ENCODE results near the gene DRG2. TPM values are rescaled to one million over a fixed set of nuclear protein-coding genes. Genes with fewer than 3 reads are reported as not detected.

The DRG2 gene
- total RNA-seq, 1 experiment from 2014 or later, result 47.9 TPM

DNA sequence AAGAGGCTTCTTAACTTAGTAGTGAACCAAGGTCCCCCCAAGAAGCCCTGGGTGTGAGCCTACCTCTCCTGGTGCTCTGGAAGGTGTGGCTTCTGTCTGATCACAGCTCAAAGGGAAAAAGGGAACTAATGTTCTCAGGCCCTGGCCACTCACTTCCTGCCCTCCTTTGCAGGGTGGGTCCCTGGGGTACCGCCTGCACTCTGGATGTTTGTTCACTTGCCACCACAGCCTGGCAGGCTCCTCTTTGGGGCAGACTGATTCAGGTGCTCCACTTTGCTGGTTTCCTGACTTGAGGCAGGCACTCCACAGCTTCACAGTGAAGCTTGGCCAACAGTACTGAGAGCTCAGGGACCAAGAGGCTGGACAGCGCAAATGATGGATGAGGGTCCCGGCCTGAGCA, 14.9 kb downstream of the DRG2 start:
- Mint-ChIP-seq H3K4me1 (ENCODE audit: low read depth, unreplicated experiment) (no peaks in the 10 kb centered on the region), H3K9me3 (ENCODE audit: unreplicated experiment) (no peaks in the 10 kb centered on the region), H3K27me3 (ENCODE audit: insufficient read depth, unreplicated experiment) (no peaks in the 10 kb centered on the region), H3K4me3 (ENCODE audit: unreplicated experiment) (no peak overlapping the region), H3K27ac (ENCODE audit: unreplicated experiment) (no peak overlapping the region), H3K36me3 (ENCODE audit: insufficient read depth, unreplicated experiment) (peaks cover 8% of the 10 kb centered on the region)
- intact Hi-C loops (cut with micrococcal nuclease; ENCODE audit: unreplicated experiment), result no loop called here
- TF ChIP-seq, protein P1, sequence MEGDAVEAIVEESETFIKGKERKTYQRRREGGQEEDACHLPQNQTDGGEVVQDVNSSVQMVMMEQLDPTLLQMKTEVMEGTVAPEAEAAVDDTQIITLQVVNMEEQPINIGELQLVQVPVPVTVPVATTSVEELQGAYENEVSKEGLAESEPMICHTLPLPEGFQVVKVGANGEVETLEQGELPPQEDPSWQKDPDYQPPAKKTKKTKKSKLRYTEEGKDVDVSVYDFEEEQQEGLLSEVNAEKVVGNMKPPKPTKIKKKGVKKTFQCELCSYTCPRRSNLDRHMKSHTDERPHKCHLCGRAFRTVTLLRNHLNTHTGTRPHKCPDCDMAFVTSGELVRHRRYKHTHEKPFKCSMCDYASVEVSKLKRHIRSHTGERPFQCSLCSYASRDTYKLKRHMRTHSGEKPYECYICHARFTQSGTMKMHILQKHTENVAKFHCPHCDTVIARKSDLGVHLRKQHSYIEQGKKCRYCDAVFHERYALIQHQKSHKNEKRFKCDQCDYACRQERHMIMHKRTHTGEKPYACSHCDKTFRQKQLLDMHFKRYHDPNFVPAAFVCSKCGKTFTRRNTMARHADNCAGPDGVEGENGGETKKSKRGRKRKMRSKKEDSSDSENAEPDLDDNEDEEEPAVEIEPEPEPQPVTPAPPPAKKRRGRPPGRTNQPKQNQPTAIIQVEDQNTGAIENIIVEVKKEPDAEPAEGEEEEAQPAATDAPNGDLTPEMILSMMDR (IDR thresholded peaks at IDR 0.05; ENCODE audit: insufficient read depth in 1 of 2, low read depth in 1 of 2, low read length in 1 of 2, severe bottlenecking in 1 of 2, unreplicated experiment in 1 of 2), result no peak
- BruUV-seq (replicated peaks), result no TSS peak
- Histone ChIP-seq H3K4me1 (no peaks in the 10 kb centered on the region), H3K36me3 (ENCODE audit: control insufficient read depth, insufficient read depth, low read length) (peaks cover 2% of the 10 kb centered on the region), H3K27me3 (replicated peaks; ENCODE audit: control insufficient read depth, insufficient read depth, low read length) (no peaks in the 10 kb centered on the region), H3K4me3 (ENCODE audit: low read depth, low read length) (no peak overlapping the region), H3K9me3 (no peaks in the 10 kb centered on the region)
- DNase-seq, result no peak
- POLR2A ChIA-PET, result interaction anchor here (0.7 kb wide), 1 partner anchor 229 kb away, joined by 3 read pairs; no protein-coding TSS in a partner anchor
- CTCF ChIA-PET, result no interaction called here

DNA sequence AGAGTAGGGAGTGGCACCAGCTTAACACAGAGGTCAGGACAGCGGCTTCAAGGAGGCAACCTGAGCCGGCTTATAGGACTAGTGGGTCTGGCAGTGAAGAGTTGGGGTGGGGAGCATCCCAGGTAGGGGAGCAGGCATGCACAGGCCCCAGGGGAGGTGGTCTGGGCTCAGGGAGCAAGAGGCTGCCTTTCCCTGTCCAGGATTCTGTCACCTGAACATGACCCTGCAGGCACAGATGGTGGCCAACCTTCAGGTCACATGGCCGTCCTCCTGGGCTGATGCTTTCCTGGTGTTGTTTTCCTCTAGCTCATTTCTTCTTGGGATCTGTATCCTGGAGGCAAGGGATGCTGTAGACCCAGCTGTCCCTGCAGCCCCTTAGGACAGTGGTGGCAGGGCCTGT, 17.3 kb downstream of the DRG2 start:
- Mint-ChIP-seq H3K36me3 (ENCODE audit: insufficient read depth, unreplicated experiment) (peaks cover 23% of the 10 kb centered on the region), H3K27me3 (ENCODE audit: insufficient read depth, unreplicated experiment) (no peaks in the 10 kb centered on the region), H3K4me3 (ENCODE audit: unreplicated experiment) (no peak overlapping the region), H3K9me3 (ENCODE audit: unreplicated experiment) (no peaks in the 10 kb centered on the region), H3K4me1 (ENCODE audit: low read depth, unreplicated experiment) (no peaks in the 10 kb centered on the region), H3K27ac (ENCODE audit: unreplicated experiment) (no peak overlapping the region)
- DNase-seq, result no peak
- ChIA-PET CTCF (no interaction called here), POLR2A (no interaction called here)
- no TSS peak for BruUV-seq (replicated peaks)
- TF ChIP-seq, protein P1 (IDR thresholded peaks at IDR 0.05; ENCODE audit: insufficient read depth in 1 of 2, low read depth in 1 of 2, low read length in 1 of 2, severe bottlenecking in 1 of 2, unreplicated experiment in 1 of 2), result no peak
- H3K4me3 ChIP-seq (ENCODE audit: low read depth, low read length), result no peak overlapping the region
- no peaks in the 10 kb centered on the region for H3K4me1 ChIP-seq
- H3K9me3 ChIP-seq, result no peaks in the 10 kb centered on the region
- intact Hi-C loops (cut with micrococcal nuclease; ENCODE audit: unreplicated experiment), result no loop called here
- H3K36me3 ChIP-seq (ENCODE audit: control insufficient read depth, insufficient read depth, low read length), result no peaks in the 10 kb centered on the region; the same call in 1 of the 2 replicates
- no peaks in the 10 kb centered on the region for H3K27me3 ChIP-seq (replicated peaks; ENCODE audit: control insufficient read depth, insufficient read depth, low read length)

DNA sequence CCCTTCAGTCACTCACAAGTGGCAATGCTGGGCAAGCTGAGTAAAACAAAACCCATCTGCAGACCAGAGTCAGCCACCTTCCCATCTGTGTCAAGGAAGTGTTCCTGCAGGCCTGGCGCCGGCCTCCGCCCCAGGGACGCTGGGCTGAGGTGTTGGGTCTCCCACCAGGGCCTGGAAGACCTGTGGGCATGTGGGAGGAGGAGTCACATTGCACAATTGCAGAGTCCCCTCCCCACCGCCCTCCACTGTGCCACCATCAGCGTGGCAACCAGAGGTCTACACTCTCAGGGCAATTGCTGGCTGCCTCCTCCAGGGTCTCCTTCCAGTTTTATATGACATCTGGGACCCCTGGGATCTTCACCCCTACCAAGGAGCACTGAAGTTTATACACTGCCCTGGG, 17.8 kb downstream of the DRG2 start:
- H3K4me3 ChIP-seq (ENCODE audit: low read depth, low read length), result no peak overlapping the region
- ChIA-PET CTCF (no interaction called here), POLR2A (no interaction called here)
- no peak overlapping the region for H3K27ac Mint-ChIP-seq (ENCODE audit: unreplicated experiment)
- no peaks in the 10 kb centered on the region for H3K4me1 ChIP-seq
- H3K36me3 Mint-ChIP-seq (ENCODE audit: insufficient read depth, unreplicated experiment), result peaks cover 29% of the 10 kb centered on the region
- H3K4me1 Mint-ChIP-seq (ENCODE audit: low read depth, unreplicated experiment), result no peaks in the 10 kb centered on the region
- no peak overlapping the region for H3K4me3 Mint-ChIP-seq (ENCODE audit: unreplicated experiment)
- no peaks in the 10 kb centered on the region for H3K27me3 Mint-ChIP-seq (ENCODE audit: insufficient read depth, unreplicated experiment)
- H3K9me3 ChIP-seq, result no peaks in the 10 kb centered on the region
- DNase-seq, result no peak
- TF ChIP-seq, protein P1 (IDR thresholded peaks at IDR 0.05; ENCODE audit: insufficient read depth in 1 of 2, low read depth in 1 of 2, low read length in 1 of 2, severe bottlenecking in 1 of 2, unreplicated experiment in 1 of 2), result no peak
- no TSS peak for BruUV-seq (replicated peaks)
- intact Hi-C loops (cut with micrococcal nuclease; ENCODE audit: unreplicated experiment), result no loop called here
- no peaks in the 10 kb centered on the region for H3K27me3 ChIP-seq (replicated peaks; ENCODE audit: control insufficient read depth, insufficient read depth, low read length)
- H3K36me3 ChIP-seq (ENCODE audit: control insufficient read depth, insufficient read depth, low read length), result no peaks in the 10 kb centered on the region; the same call in 1 of the 2 replicates
- H3K9me3 Mint-ChIP-seq (ENCODE audit: unreplicated experiment), result no peaks in the 10 kb centered on the region

Data from Caco-2 (cell line).